Sigmoid colon (tissue), 4 donors: Measurements from ENCODE around the gene MX2.

Experiments
- CTCF ChIP-seq, 4 experiments: fragments of 450-650 bp in 3 of 4; fragments of 200-600 bp in 1 of 4; IDR thresholded peaks; one replicate each; pipeline ENCODE4 v1.5.1; 2016 to 2019; ENCODE audit warnings: antibody characterized with exemption in 4 of 4, mild to moderate bottlenecking in 3 of 4, moderate library complexity in 2 of 4
- POLR2A ChIP-seq, 2 donors: fragments of 450-650 bp; IDR thresholded peaks; one replicate each; pipeline ENCODE4 v1.6.1; 2016; ENCODE audit warnings: antibody characterized with exemption in 2 of 2, mild to moderate bottlenecking in 2 of 2, moderate library complexity in 2 of 2
- POLR2AphosphoS5 ChIP-seq, 4 donors: sonication (generic); formaldehyde crosslinking; IDR thresholded peaks; one replicate each; pipeline ENCODE4 v1.6.1; 2017; ENCODE audit warnings: antibody characterized with exemption in 4 of 4

GRCh38 chr21:41393876-41394465 is 32.1 kb downstream of the MX2 start:
- TF ChIP-seq CTCF (IDR thresholded peaks at IDR 0.05) = no peak
- no peak for TF ChIP-seq POLR2AphosphoS5 (IDR thresholded peaks at IDR 0.05)
- no peak for TF ChIP-seq POLR2A (IDR thresholded peaks at IDR 0.05)
